Endodermal cell (in vitro differentiated cells): ENCODE results near the gene WDCP. TPM values are rescaled to one million over a fixed set of nuclear protein-coding genes. Genes with fewer than 3 reads are reported as not detected.

Experiments
- DNase-seq: peaks from one replicate; pipeline ENCODE4 v3.0.0-alpha.2; 2017
- H3K27ac ChIP-seq: 2 replicates; pipeline ENCODE4 v1.5.1; 2013; ENCODE audit warnings: mild to moderate bottlenecking, low read depth, low read length, moderate library complexity
- H3K27me3 ChIP-seq: 2 replicates; pipeline ENCODE4 v1.6.1; 2013; ENCODE audit warnings: mild to moderate bottlenecking, low read length, moderate library complexity; ENCODE audit not compliant: insufficient read depth, control insufficient read depth, poor library complexity, severe bottlenecking
- H3K36me3 ChIP-seq: 2 replicates; pipeline ENCODE4 v1.7.0; 2013; ENCODE audit warnings: mild to moderate bottlenecking, low read length, moderate library complexity; ENCODE audit not compliant: control insufficient read depth, insufficient read depth
- H3K4me1 ChIP-seq: one replicate; pipeline ENCODE4 v1.7.0; 2013; ENCODE audit warnings: low read length; ENCODE audit not compliant: control insufficient read depth, insufficient read depth
- H3K4me3 ChIP-seq: 2 replicates; pipeline ENCODE4 v1.5.1; 2013; ENCODE audit warnings: mild to moderate bottlenecking, low read length, moderate library complexity
- H3K9ac ChIP-seq: 2 replicates; pipeline ENCODE4 v1.6.1; 2013; ENCODE audit warnings: mild to moderate bottlenecking, low read length, moderate library complexity; ENCODE audit not compliant: poor library complexity, severe bottlenecking; ENCODE audit errors: extremely low read depth
- H3K9me3 ChIP-seq: 2 replicates; pipeline ENCODE4 v1.6.1; 2013; ENCODE audit warnings: mild to moderate bottlenecking, low read length, moderate library complexity; ENCODE audit not compliant: control insufficient read depth
- H3K27ac Mint-ChIP-seq: 2 replicates; pipeline ENCODE4 v1.8.0; 2020; ENCODE audit warnings: mixed read lengths
- H3K27me3 Mint-ChIP-seq: 2 replicates; pipeline ENCODE4 v1.8.0; 2021; ENCODE audit warnings: mild to moderate bottlenecking, mixed read lengths; ENCODE audit not compliant: insufficient read depth
- H3K36me3 Mint-ChIP-seq: 2 replicates; pipeline ENCODE4 v1.8.0; 2020; ENCODE audit warnings: low read depth, mixed read lengths
- H3K4me1 Mint-ChIP-seq: 2 replicates; pipeline ENCODE4 v1.8.0; 2020; ENCODE audit warnings: mixed read lengths
- H3K4me3 Mint-ChIP-seq: 2 replicates; pipeline ENCODE4 v1.8.0; 2020; ENCODE audit warnings: mild to moderate bottlenecking, moderate library complexity, mixed read lengths
- H3K9me3 Mint-ChIP-seq: 2 replicates; pipeline ENCODE4 v1.8.0; 2020; ENCODE audit warnings: mild to moderate bottlenecking, mixed read lengths
- CTCF ChIP-seq: fragments of 200-600 bp; sonication (generic); conservative IDR thresholded peaks from 2 replicates; pipeline ENCODE4 v1.5.0; 2021; ENCODE audit warnings: antibody characterized with exemption, mild to moderate bottlenecking
- WGBS, 2 experiments: methylation state at CpG; one replicate each; pipeline versions ENCODE4 v1.1.5 to v1.1.7; 2013; ENCODE audit warnings: missing lambda C conversion rate in 2 of 2, mixed read lengths in 1 of 2; ENCODE audit not compliant: insufficient coverage in 1 of 2, insufficient read length in 1 of 2; 5-methylcytosine and 5-hydroxymethylcytosine counted together
- total RNA-seq, 2 donors: library from RNA; stranded (reverse); fragmentation: NEBNext Ultra II Directional in 1 of 2; extraction: Animal tissue kit (Norgen Biotek cat#: 25700) in 1 of 2; gene quantifications; 2 replicates in 1 of 2; 3 replicates in 1 of 2; pipeline ENCODE4 v1.2.1, GENCODE V29; 2021

Gene WDCP
- total RNA-seq, 2 donors from 2014 or later = 18.2 to 24.1 TPM

GRCh38 chr2:24072259-24072658 is 25.1 kb upstream of the WDCP start:
- Mint-ChIP-seq H3K36me3 (peaks cover 34% of the 10 kb centered on the region), H3K4me1 (peaks cover 5% of the 10 kb centered on the region), H3K4me3 (no peak overlapping the region), H3K27me3 (no peaks in the 10 kb centered on the region), H3K9me3 (no peaks in the 10 kb centered on the region), H3K27ac (no peak overlapping the region)
- no peak for DNase-seq
- H3K4me3 ChIP-seq = no peak overlapping the region
- H3K36me3 ChIP-seq = peaks cover 53% of the 10 kb centered on the region
- no peaks in the 10 kb centered on the region for H3K27me3 ChIP-seq
- TF ChIP-seq CTCF = no peak
- no peaks in the 10 kb centered on the region for H3K9me3 ChIP-seq
- no peak overlapping the region for H3K9ac ChIP-seq
- H3K27ac ChIP-seq = no peak overlapping the region
- WGBS, 2 experiments = 99 to 100% methylated on average over 1 to 4 of the region's 4 CpGs
- H3K4me1 ChIP-seq = no peaks in the 10 kb centered on the region

- H3K36me3 ChIP-seq = peaks cover 49% of the 10 kb centered on the region
- H3K9me3 Mint-ChIP-seq = no peaks in the 10 kb centered on the region
- H3K9ac ChIP-seq = no peak overlapping the region
- no peaks in the 10 kb centered on the region for H3K4me1 ChIP-seq
- 83 to 91% methylated on average over 2 of the region's 2 CpGs for WGBS, 2 experiments
- H3K27me3 Mint-ChIP-seq = no peaks in the 10 kb centered on the region
- H3K27ac Mint-ChIP-seq = no peak overlapping the region
- no peak for DNase-seq
- H3K9me3 ChIP-seq = no peaks in the 10 kb centered on the region
- TF ChIP-seq CTCF = no peak
- no peaks in the 10 kb centered on the region for H3K4me1 Mint-ChIP-seq
- no peak overlapping the region for H3K4me3 ChIP-seq
- H3K27ac ChIP-seq = no peak overlapping the region
- H3K27me3 ChIP-seq = no peaks in the 10 kb centered on the region
- no peak overlapping the region for H3K4me3 Mint-ChIP-seq
- H3K36me3 Mint-ChIP-seq = peaks cover 53% of the 10 kb centered on the region
Measured at GRCh38 chr2:24065341-24065740, 18.1 kb upstream of the WDCP start.

- no peaks in the 10 kb centered on the region for H3K4me1 Mint-ChIP-seq
- TF ChIP-seq CTCF = no peak
- no peak overlapping the region for H3K4me3 ChIP-seq
- no peaks in the 10 kb centered on the region for H3K9me3 ChIP-seq
- H3K36me3 ChIP-seq = peaks cover 7% of the 10 kb centered on the region
- DNase-seq = no peak
- no peak overlapping the region for H3K27ac Mint-ChIP-seq
- H3K9me3 Mint-ChIP-seq = no peaks in the 10 kb centered on the region
- no peaks in the 10 kb centered on the region for H3K27me3 Mint-ChIP-seq
- no peaks in the 10 kb centered on the region for H3K27me3 ChIP-seq
- WGBS, 2 experiments = 92 to 93% methylated on average over 3 to 4 of the region's 4 CpGs
- H3K27ac ChIP-seq = no peak overlapping the region
- no peak overlapping the region for H3K4me3 Mint-ChIP-seq
- no peaks in the 10 kb centered on the region for H3K4me1 ChIP-seq
- no peak overlapping the region for H3K9ac ChIP-seq
- H3K36me3 Mint-ChIP-seq = peaks cover 35% of the 10 kb centered on the region
Measured at GRCh38 chr2:24058564-24059271, 11.5 kb upstream of the WDCP start.
